ENCODE measurements around the gene COMMD3.

Gene COMMD3

GRCh38 chr10:22333167-22333974 is 17.2 kb downstream of the COMMD3 start:
- in situ Hi-C loops (cut with HindIII; ENCODE audit: low pct_ligation_motif_present, low pct_unique_long_range_greater_than_20kb, low sequenced_read_pairs) = no loop called here

GRCh38 chr10:22333975-22334282 is 17.7 kb downstream of the COMMD3 start:
- no peak for DNase-seq
- in situ Hi-C loops (cut with HindIII; ENCODE audit: low pct_ligation_motif_present, low pct_unique_long_range_greater_than_20kb, low sequenced_read_pairs) = no loop called here

More at GRCh38 chr10:22333167-22333974, 17.2 kb downstream of the COMMD3 start:
- DNase-seq = no peak

- in situ Hi-C loops (cut with HindIII; ENCODE audit: low pct_ligation_motif_present, low pct_unique_long_range_greater_than_20kb, low sequenced_read_pairs) = no loop called here
- DNase-seq = no peak
Measured at GRCh38 chr10:22334414-22335172, 18.4 kb downstream of the COMMD3 start.

- in situ Hi-C loops (cut with HindIII; ENCODE audit: low pct_ligation_motif_present, low pct_unique_long_range_greater_than_20kb, low sequenced_read_pairs) = no loop called here
- peak; percentile 44 for DNase-seq
Measured at GRCh38 chr10:22335173-22335933, 19.2 kb downstream of the COMMD3 start.

GRCh38 chr10:22338185-22338900 is 22.2 kb downstream of the COMMD3 start:
- in situ Hi-C loops (cut with HindIII; ENCODE audit: low pct_ligation_motif_present, low pct_unique_long_range_greater_than_20kb, low sequenced_read_pairs) = no loop called here
- DNase-seq = no peak

GRCh38 chr10:22338931-22339330 is 22.7 kb downstream of the COMMD3 start:
- in situ Hi-C loops (cut with HindIII; ENCODE audit: low pct_ligation_motif_present, low pct_unique_long_range_greater_than_20kb, low sequenced_read_pairs) = no loop called here
- no peak for DNase-seq

GRCh38 chr10:22339761-22340328 is 23.7 kb downstream of the COMMD3 start:
- in situ Hi-C loops (cut with HindIII; ENCODE audit: low pct_ligation_motif_present, low pct_unique_long_range_greater_than_20kb, low sequenced_read_pairs) = no loop called here
- DNase-seq = no peak

- in situ Hi-C loops (cut with HindIII; ENCODE audit: low pct_ligation_motif_present, low pct_unique_long_range_greater_than_20kb, low sequenced_read_pairs) = no loop called here
Measured at GRCh38 chr10:22340329-22341189, 24.4 kb downstream of the COMMD3 start.

GRCh38 chr10:22341190-22341925 is 25.2 kb downstream of the COMMD3 start:
- no peak for DNase-seq
- in situ Hi-C loops (cut with HindIII; ENCODE audit: low pct_ligation_motif_present, low pct_unique_long_range_greater_than_20kb, low sequenced_read_pairs) = no loop called here

More at GRCh38 chr10:22340329-22341189, 24.4 kb downstream of the COMMD3 start:
- DNase-seq = peak; percentile 72

GRCh38 chr10:22341926-22342196 is 25.7 kb downstream of the COMMD3 start:
- in situ Hi-C loops (cut with HindIII; ENCODE audit: low pct_ligation_motif_present, low pct_unique_long_range_greater_than_20kb, low sequenced_read_pairs) = no loop called here
- DNase-seq = no peak

- in situ Hi-C loops (cut with HindIII; ENCODE audit: low pct_ligation_motif_present, low pct_unique_long_range_greater_than_20kb, low sequenced_read_pairs) = no loop called here
- DNase-seq = no peak
Measured at GRCh38 chr10:22342421-22342820, 26.2 kb downstream of the COMMD3 start.

GRCh38 chr10:22343731-22344130 is 27.5 kb downstream of the COMMD3 start:
- in situ Hi-C loops (cut with HindIII; ENCODE audit: low pct_ligation_motif_present, low pct_unique_long_range_greater_than_20kb, low sequenced_read_pairs) = no loop called here
- DNase-seq = no peak

GRCh38 chr10:22344249-22344648 is 28.1 kb downstream of the COMMD3 start:
- DNase-seq = no peak
- in situ Hi-C loops (cut with HindIII; ENCODE audit: low pct_ligation_motif_present, low pct_unique_long_range_greater_than_20kb, low sequenced_read_pairs) = no loop called here

GRCh38 chr10:22344781-22345300 is 28.7 kb downstream of the COMMD3 start:
- no peak for DNase-seq
- in situ Hi-C loops (cut with HindIII; ENCODE audit: low pct_ligation_motif_present, low pct_unique_long_range_greater_than_20kb, low sequenced_read_pairs) = no loop called here

GRCh38 chr10:22345301-22346095 is 29.3 kb downstream of the COMMD3 start, which contains the start of gene SPAG6:
TSS of gene SPAG6 (plus strand) at chr10:22345496. CDS start at chr10:22345612, 116 bp downstream.
- in situ Hi-C loops (cut with HindIII; ENCODE audit: low pct_ligation_motif_present, low pct_unique_long_range_greater_than_20kb, low sequenced_read_pairs) = no loop called here
- DNase-seq = peak; percentile 39

- no peak for DNase-seq
- in situ Hi-C loops (cut with HindIII; ENCODE audit: low pct_ligation_motif_present, low pct_unique_long_range_greater_than_20kb, low sequenced_read_pairs) = no loop called here
Measured at GRCh38 chr10:22346096-22346661, 30.0 kb downstream of the COMMD3 start.
